Calu3 (cell line): ENCODE results near the gene OPALIN. TPM values are rescaled to one million over a fixed set of nuclear protein-coding genes. Genes with fewer than 3 reads are reported as not detected.
"Not testable (repeated sequence)": the region's sequence is repeated elsewhere in the genome, so short reads cannot be mapped to it uniquely, and the experiment has no call there.

Experiments
- BruUV-seq: library from RNA; stranded (reverse); fragments of 400-500 nt; replicated peaks from 2 replicates; lab custom pipeline; 2021; lab: Mats Ljungman, UMichigan
- CTCF ChIA-PET: fragments of 300-600 bp; sonication (Branson Sonifier 250); formaldehyde crosslinking; loops from one replicate; lab custom pipeline; 2022; ENCODE audit warnings: antibody characterized with exemption; lab: Charles Lee
- DNase-seq: peaks from one replicate; pipeline ENCODE4 v3.0.0; 2022
- H3K27ac Mint-ChIP-seq: one replicate; pipeline ENCODE4 v1.8.0; 2022; ENCODE audit warnings: mixed read lengths; ENCODE audit not compliant: unreplicated experiment
- H3K27me3 Mint-ChIP-seq: one replicate; pipeline ENCODE4 v1.8.0; 2022; ENCODE audit warnings: mixed read lengths; ENCODE audit not compliant: unreplicated experiment
- H3K36me3 Mint-ChIP-seq: one replicate; pipeline ENCODE4 v1.8.0; 2022; ENCODE audit warnings: mild to moderate bottlenecking, moderate library complexity, mixed read lengths; ENCODE audit not compliant: insufficient read depth, unreplicated experiment
- H3K4me1 Mint-ChIP-seq: one replicate; pipeline ENCODE4 v1.8.0; 2022; ENCODE audit warnings: mild to moderate bottlenecking, low read depth, mixed read lengths; ENCODE audit not compliant: unreplicated experiment
- H3K4me3 Mint-ChIP-seq: one replicate; pipeline ENCODE4 v1.8.0; 2022; ENCODE audit warnings: mild to moderate bottlenecking, low read depth, moderate library complexity, mixed read lengths; ENCODE audit not compliant: unreplicated experiment
- H3K9me3 Mint-ChIP-seq: one replicate; pipeline ENCODE4 v1.8.0; 2022; ENCODE audit warnings: low read depth, mixed read lengths; ENCODE audit not compliant: unreplicated experiment
- CTCF ChIP-seq: fragments of 200-600 bp; IDR thresholded peaks from one replicate; pipeline ENCODE4 v1.8.0; 2022; ENCODE audit warnings: antibody characterized with exemption; ENCODE audit not compliant: unreplicated experiment
- intact Hi-C: fragments of 100-400 bp; cut with micrococcal nuclease; formaldehyde crosslinking; loops from one replicate; pipeline ENCODE4 v1.10.0; 2022; ENCODE audit not compliant: unreplicated experiment
- total RNA-seq: library from RNA; stranded (reverse); gene quantifications from 2 replicates; pipeline ENCODE4 v1.2.3, GENCODE V29; 2022

Gene OPALIN
- total RNA-seq, 1 experiment from 2014 or later, result not detected

DNA sequence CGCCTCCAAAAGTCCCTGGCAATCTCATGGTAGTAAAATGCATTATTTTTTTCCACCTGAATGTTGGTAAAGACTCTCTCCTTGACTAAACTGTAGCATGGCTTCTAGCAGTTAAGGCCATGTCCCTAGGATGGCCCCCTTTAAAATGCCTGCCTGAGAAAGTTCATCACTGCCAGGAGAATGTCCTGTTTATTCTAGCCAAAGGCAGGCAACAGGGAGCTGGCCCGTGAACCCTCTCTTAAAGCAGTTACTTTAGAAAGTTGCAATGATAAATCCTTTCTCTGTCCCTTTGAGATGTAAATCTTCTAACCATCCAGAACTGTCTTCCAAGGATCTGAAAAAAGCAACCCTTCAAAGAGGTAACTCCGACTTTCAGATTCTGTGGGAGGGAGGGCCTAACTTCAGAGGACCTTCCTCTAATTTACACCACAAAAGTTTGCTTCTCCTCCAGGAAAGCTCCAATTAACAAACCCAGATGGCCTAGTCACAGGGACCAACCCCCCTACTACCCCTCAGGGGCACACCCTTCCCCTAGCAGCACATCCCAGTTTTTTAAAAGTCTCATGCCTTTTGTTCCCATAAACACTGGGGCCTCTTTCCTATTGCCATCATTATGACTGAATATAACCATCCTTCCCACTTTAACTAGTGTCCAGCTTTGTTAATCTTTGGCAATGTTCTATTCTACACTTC, 49.0 kb downstream of the OPALIN start:
- no peak for DNase-seq
- TF ChIP-seq CTCF, result no peak
- Mint-ChIP-seq H3K4me1 (no peaks in the 10 kb centered on the region), H3K27ac (no peak overlapping the region), H3K9me3 (no peaks in the 10 kb centered on the region), H3K4me3 (no peak overlapping the region), H3K27me3 (no peaks in the 10 kb centered on the region), H3K36me3 (no peaks in the 10 kb centered on the region)
- intact Hi-C loops, result no loop called here
- CTCF ChIA-PET, result no interaction called here
- no TSS peak for BruUV-seq

DNA sequence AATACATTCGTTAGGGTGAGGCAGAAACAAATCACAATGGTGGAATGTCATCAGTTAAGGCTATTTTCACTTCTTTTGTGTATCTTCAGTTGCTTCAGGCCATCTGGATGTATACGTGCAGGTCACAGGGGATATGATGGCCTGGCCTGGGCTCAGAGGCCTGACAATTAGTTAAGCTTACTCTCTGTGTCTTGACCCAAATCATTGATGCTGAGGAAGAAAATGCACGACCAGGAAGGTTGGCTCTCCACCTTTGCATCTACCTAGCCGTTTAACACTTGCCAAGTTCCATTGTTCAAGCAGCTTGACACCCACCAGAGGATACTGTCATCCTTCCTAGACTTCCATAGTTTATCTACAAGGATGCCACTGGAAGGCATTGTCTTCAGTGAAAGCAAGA, 49.9 kb downstream of the OPALIN start:
- DNase-seq, H3K27me3 Mint-ChIP-seq, H3K9me3 Mint-ChIP-seq, H3K36me3 Mint-ChIP-seq, H3K4me1 Mint-ChIP-seq, BruUV-seq, H3K4me3 Mint-ChIP-seq, H3K27ac Mint-ChIP-seq, intact Hi-C loops, CTCF ChIA-PET: not testable (repeated sequence)

DNA sequence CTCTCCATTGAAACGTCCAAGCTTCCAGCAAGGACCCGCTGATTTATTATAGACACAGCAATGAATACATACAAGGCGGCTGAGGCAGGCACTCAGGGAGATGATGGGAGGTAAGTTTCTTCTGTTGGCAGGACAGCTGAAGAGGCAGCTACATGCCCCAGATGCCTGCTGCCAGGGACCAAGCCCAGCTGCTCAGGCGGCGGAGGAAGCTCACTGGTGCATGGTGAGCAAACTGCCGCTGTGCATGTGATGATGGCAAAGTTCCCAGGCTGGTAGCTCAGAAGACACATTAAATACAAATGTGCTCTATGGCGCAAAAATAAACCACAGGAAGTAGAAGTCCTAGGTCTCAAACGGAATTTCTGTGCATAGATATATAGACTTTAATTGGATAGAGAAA, 52.3 kb downstream of the OPALIN start:
- intact Hi-C loops, result no loop called here

DNA sequence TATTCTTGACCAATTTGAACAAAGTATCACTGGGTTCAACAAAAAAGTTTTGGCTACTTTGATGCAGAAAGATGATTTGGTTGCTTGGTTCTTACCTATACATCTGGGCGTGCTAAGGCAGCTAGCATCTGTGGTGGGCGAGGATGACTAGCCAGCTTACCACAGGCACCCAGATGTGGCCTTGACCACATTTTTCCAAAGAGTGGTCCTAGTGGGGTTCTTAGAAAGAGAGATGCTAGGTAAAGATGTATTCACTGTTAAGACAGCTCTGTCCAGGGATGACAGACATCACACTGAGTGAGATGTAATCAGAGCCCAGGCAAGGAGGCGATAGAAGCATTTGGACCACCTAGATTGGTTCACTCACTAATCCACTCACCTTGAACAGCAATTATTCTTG, 53.8 kb downstream of the OPALIN start:
- H3K27ac Mint-ChIP-seq, result no peak overlapping the region
- H3K36me3 Mint-ChIP-seq, result no peaks in the 10 kb centered on the region
- BruUV-seq, result no TSS peak
- H3K4me3 Mint-ChIP-seq, result no peak overlapping the region
- no peaks in the 10 kb centered on the region for H3K9me3 Mint-ChIP-seq
- intact Hi-C loops, result no loop called here
- H3K27me3 Mint-ChIP-seq, result peaks cover 22% of the 10 kb centered on the region
- no peaks in the 10 kb centered on the region for H3K4me1 Mint-ChIP-seq
- DNase-seq, result no peak
- no peak for TF ChIP-seq CTCF
- CTCF ChIA-PET, result no interaction called here

More for the DNA sequence above, 52.3 kb downstream of the OPALIN start:
- TF ChIP-seq CTCF, result no peak
- CTCF ChIA-PET, result no interaction called here
- no peak for DNase-seq
- BruUV-seq, result no TSS peak
- H3K4me1 Mint-ChIP-seq, result no peaks in the 10 kb centered on the region
- H3K9me3 Mint-ChIP-seq, result no peaks in the 10 kb centered on the region
- H3K27ac Mint-ChIP-seq, result no peak overlapping the region
- no peak overlapping the region for H3K4me3 Mint-ChIP-seq
- no peaks in the 10 kb centered on the region for H3K36me3 Mint-ChIP-seq
- peaks cover 7% of the 10 kb centered on the region for H3K27me3 Mint-ChIP-seq

DNA sequence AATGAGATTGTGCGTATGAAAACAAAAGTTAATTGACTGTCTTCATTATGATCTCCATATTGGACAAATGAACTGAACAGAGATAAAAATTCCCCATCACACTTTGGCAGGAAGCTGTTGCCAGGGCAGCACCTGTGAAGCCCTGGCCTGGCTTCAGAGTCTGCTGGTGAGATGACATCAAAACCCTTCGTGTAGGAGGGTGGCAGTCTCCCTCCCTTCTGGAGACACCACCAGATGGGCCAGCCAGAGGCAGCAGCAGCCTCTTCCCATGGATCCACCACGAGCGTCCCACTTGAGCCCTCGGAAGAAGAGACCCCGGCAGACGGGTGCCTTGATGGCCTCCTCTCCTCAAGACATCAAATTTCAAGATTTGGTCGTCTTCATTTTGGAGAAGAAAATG, 54.6 kb downstream of the OPALIN start, which contains the start of gene DNTT:
Gene DNTT, plus strand, starts transcription at position 205 of the 400 bp plus-strand sequence. Its CDS starts 64 bp downstream, at position 269.
- intact Hi-C loops, result no loop called here
- no peaks in the 10 kb centered on the region for H3K4me1 Mint-ChIP-seq
- no peak within 1 kb of the TSS for H3K4me3 Mint-ChIP-seq
- H3K27me3 Mint-ChIP-seq, result peaks cover 30% of the 10 kb centered on the region
- H3K9me3 Mint-ChIP-seq, result no peaks in the 10 kb centered on the region
- no peak for TF ChIP-seq CTCF
- no peaks in the 10 kb centered on the region for H3K36me3 Mint-ChIP-seq
- no TSS peak for BruUV-seq
- CTCF ChIA-PET, result no interaction called here
- DNase-seq, result no peak
- no peak within 1 kb of the TSS for H3K27ac Mint-ChIP-seq
